Mucosa of descending colon (tissue), 3 donors: Measurements from ENCODE around the gene GOLGA6L10. TPM values are rescaled to one million over a fixed set of nuclear protein-coding genes. Genes with fewer than 3 reads are reported as not detected.
"Not testable (repeated sequence)": the region's sequence is repeated elsewhere in the genome, so short reads cannot be mapped to it uniquely, and the experiment has no call there.

ENCODE experiments used
- ATAC-seq: fragments of 200-7000 bp; cut with Tn5 transposase; one replicate; pipeline ENCODE4 v1.9.1; 2020; ENCODE audit warnings: mild to moderate bottlenecking, moderate library complexity
- DNase-seq, 3 donors: peaks; one replicate each; pipeline ENCODE4 v3.0.0-alpha.2; 2020
- H3K36me3 ChIP-seq: fragments of 200-600 bp; one replicate; pipeline ENCODE4 v1.8.0; 2021; ENCODE audit warnings: low read depth, mild to moderate bottlenecking
- H3K4me1 ChIP-seq: fragments of 200-600 bp; one replicate; pipeline ENCODE4 v1.8.0; 2021; ENCODE audit warnings: low read depth, mild to moderate bottlenecking
- H3K4me3 ChIP-seq: fragments of 200-600 bp; one replicate; pipeline ENCODE4 v1.8.0; 2021; ENCODE audit warnings: mild to moderate bottlenecking
- H3K9me3 ChIP-seq: fragments of 200-600 bp; one replicate; pipeline ENCODE4 v1.8.0; 2021; ENCODE audit warnings: mild to moderate bottlenecking
- CTCF ChIP-seq: fragments of 200-600 bp; IDR thresholded peaks from one replicate; pipeline ENCODE4 v1.8.0; 2022; ENCODE audit warnings: antibody characterized with exemption, mild to moderate bottlenecking
- intact Hi-C, 2 donors: fragments of 100-400 bp; cut with DNase I in 1 of 2; cut with micrococcal nuclease in 1 of 2; formaldehyde crosslinking; loops; one replicate each; pipeline versions ENCODE4 v1.11.0 to v1.11.1; 2022; cut with DNase I, micrococcal nuclease
- long read RNA-seq, 2 donors: library from polyadenylated mRNA; unstranded; transcript quantifications; one replicate each; pipeline ENCODE4 v2.0.0, GENCODE V29; 2019 to 2021
- total RNA-seq, 3 donors: library from RNA; stranded (reverse); fragmentation: NEBNext Ultra II Directional in 2 of 3; extraction: Animal tissue kit (Norgen Biotek cat#: 25700) in 2 of 3; gene quantifications; one replicate each; pipeline versions ENCODE4 v1.2.1 to v1.2.4, GENCODE V29; 2021 to 2023
- donor health status: DM: no; HTN: no; CAD: no; lungs with moderate emphysema.
- donor health status: DM: no; HTN: no; CAD: no.
- donor health status: DM: no; HTN: yes; CAD: no.

GOLGA6L10 gene, protein sequence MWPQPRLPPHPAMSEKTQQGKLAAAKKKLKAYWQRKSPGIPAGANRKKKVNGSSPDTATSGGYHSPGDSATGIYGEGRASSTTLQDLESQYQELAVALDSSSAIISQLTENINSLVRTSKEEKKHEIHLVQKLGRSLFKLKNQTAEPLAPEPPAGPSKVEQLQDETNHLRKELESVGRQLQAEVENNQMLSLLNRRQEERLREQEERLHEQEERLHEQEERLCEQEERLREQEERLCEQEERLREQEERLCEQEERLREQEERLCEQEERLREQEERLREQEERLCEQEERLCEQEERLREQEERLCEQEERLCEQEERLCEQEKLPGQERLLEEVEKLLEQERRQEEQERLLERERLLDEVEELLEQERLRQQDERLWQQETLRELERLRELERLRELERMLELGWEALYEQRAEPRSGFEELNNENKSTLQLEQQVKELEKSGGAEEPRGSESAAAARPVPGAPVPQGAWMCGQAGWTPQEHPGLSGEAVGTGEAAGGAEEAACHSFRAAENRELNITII
- total RNA-seq: 1 to 10 TPM in 2 of 3 donors, under 1 TPM in 1; 0.92 to 3.6 (median 3.1) TPM
- long read RNA-seq, donor 1: 0 reads
- long read RNA-seq, donor 2: 0 reads

GRCh38 chr15:82349375-82349774, at the start of gene GOLGA6L10:
Gene GOLGA6L10, minus strand, starts transcription at chr15:82349475. Its CDS starts 100 bp downstream, at chr15:82349375.
- ATAC-seq, H3K36me3 ChIP-seq, intact Hi-C loops, H3K4me1 ChIP-seq, H3K4me3 ChIP-seq, DNase-seq, H3K9me3 ChIP-seq: not testable (repeated sequence)

DNA sequence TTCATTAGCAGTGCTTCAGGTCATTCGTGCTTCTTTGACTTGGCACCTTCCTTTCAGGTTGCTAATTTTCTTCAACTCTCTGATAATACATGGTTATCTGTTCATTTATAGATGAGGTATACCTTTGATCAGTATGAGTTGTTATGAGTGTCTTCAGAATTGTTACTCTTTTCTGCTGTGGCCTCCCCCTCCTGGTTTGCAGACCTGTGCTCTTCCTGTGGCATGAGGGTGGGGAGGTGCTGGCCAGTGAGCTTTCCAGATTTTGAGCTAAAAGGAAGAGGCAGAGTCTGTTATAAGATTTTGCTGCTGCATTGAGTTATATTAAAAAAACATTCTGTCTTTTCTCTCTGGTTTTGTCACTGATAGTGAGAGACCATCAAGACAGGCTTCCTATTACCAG, 49.5 kb upstream of the GOLGA6L10 start:
- Histone ChIP-seq H3K9me3 (no peaks in the 10 kb centered on the region), H3K36me3 (no peaks in the 10 kb centered on the region), H3K4me3 (no peak overlapping the region), H3K4me1 (no peaks in the 10 kb centered on the region)
- ATAC-seq (no peak), DNase-seq (no peak)
- TF ChIP-seq CTCF: no peak
- intact Hi-C loops: no loop called here

DNA sequence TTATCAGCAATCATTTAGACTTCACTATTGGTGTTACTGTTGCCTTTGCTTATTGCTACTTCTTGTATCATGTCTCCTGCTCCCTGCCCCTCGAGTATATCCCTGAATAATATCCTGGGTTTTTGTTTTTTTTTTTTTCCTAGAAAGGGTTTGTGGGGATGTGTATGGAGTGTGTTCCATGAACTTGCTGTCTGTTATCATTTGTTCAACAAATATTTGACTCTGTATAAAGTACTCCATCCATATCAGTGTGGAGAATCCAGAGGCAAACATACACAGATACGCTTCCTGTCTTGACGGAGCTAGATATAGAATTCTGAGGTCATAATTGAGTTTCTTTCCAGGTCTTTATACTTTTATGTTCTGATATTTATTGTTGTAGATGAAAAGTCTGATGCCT, 48.5 kb upstream of the GOLGA6L10 start:
- ATAC-seq: no peak
- Histone ChIP-seq H3K4me3 (no peak overlapping the region), H3K4me1 (no peaks in the 10 kb centered on the region), H3K36me3 (no peaks in the 10 kb centered on the region), H3K9me3 (no peaks in the 10 kb centered on the region)
- no peak for DNase-seq
- intact Hi-C loops: no loop called here
- TF ChIP-seq CTCF: no peak

- intact Hi-C loops, H3K4me1 ChIP-seq: not testable (repeated sequence)
Observed at GRCh38 chr15:82395788-82396187, 46.5 kb upstream of the GOLGA6L10 start.

GRCh38 chr15:82393671-82394070, 44.4 kb upstream of the GOLGA6L10 start:
- ATAC-seq: no peak
- TF ChIP-seq CTCF: no peak
- Histone ChIP-seq H3K9me3 (no peaks in the 10 kb centered on the region), H3K36me3 (no peaks in the 10 kb centered on the region), H3K4me3 (no peak overlapping the region), H3K4me1 (no peaks in the 10 kb centered on the region)
- intact Hi-C loops: no loop called here
- no peak for DNase-seq

More at GRCh38 chr15:82395788-82396187, 46.5 kb upstream of the GOLGA6L10 start:
- H3K4me3 ChIP-seq, DNase-seq, H3K36me3 ChIP-seq, H3K9me3 ChIP-seq, ATAC-seq: not testable (repeated sequence)

DNA sequence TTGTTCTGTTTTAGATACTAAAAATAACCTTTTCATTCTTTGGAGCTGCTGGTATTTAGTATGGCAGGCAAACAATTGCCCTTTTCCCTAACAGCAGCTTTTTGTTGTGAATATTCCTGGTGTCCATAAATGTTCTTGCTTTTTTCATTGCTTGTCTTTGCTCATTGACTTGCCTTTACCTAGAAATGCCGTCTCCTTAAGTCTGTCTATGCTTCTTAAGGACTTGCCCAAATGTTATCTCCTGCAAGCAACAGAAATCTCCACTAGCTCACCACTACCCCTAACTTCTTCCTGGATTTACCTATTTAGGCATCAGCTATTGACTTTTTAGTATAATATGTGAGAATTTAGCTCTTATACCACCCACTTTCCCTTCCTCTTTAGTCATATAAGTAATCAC, 42.8 kb upstream of the GOLGA6L10 start:
- H3K4me3 ChIP-seq, DNase-seq, ATAC-seq, H3K9me3 ChIP-seq, intact Hi-C loops, H3K36me3 ChIP-seq, H3K4me1 ChIP-seq: not testable (repeated sequence)

- H3K9me3 ChIP-seq, intact Hi-C loops, DNase-seq, H3K4me3 ChIP-seq, ATAC-seq, H3K36me3 ChIP-seq, H3K4me1 ChIP-seq: not testable (repeated sequence)
Observed at GRCh38 chr15:82390152-82390551, 40.9 kb upstream of the GOLGA6L10 start.

- H3K4me1 ChIP-seq, H3K36me3 ChIP-seq, ATAC-seq, H3K4me3 ChIP-seq, intact Hi-C loops, H3K9me3 ChIP-seq, DNase-seq: not testable (repeated sequence)
Observed at GRCh38 chr15:82387209-82387608, 37.9 kb upstream of the GOLGA6L10 start.

DNA sequence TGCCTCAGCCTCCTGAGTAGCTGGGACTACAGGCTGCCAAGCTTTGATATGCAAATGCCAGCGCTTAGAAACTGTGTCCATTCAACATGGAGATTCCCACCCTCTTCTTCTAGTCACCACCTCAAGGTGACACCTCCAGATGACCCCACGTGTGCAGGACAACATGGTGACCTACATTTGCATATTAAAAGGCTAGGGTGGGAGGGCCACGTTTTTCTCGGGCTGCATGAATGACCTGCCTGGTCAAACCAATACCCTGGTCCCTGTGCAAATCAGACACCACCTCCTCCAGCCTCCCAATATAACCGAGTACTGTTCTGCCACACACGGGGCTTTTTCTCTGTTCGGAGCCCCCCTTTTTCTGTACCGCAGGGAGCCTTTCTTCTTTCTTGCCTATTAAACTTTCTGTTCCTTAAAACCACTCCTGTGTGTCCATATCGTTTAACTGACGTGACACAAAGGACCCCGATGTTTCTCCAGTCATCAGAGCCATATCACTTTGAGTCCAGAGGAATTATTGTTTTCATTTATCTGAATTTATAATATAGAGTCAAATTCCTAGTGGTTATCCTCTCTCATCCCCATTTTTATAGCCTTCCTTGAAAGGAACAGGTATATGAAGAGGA, 32.2 kb upstream of the GOLGA6L10 start:
- DNase-seq, H3K9me3 ChIP-seq, H3K4me3 ChIP-seq, H3K4me1 ChIP-seq, ATAC-seq, H3K36me3 ChIP-seq, intact Hi-C loops: not testable (repeated sequence)

- H3K4me3 ChIP-seq, H3K4me1 ChIP-seq, ATAC-seq, intact Hi-C loops, H3K36me3 ChIP-seq, H3K9me3 ChIP-seq, DNase-seq: not testable (repeated sequence)
Observed at GRCh38 chr15:82379552-82379951, 30.3 kb upstream of the GOLGA6L10 start.

GRCh38 chr15:82373661-82374060, 24.4 kb upstream of the GOLGA6L10 start:
- H3K4me1 ChIP-seq, intact Hi-C loops, ATAC-seq, H3K4me3 ChIP-seq, H3K9me3 ChIP-seq, H3K36me3 ChIP-seq, DNase-seq: not testable (repeated sequence)
